Peyer's patch (tissue), 4 donors: ENCODE data around the gene PRKCI. TPM values are rescaled to one million over a fixed set of nuclear protein-coding genes. Genes with fewer than 3 reads are reported as not detected.
A peak's percentile ranks its signal among the peaks of the same experiment; 100 is the strongest.

Experiments used
- DNase-seq, 3 donors: peaks; one replicate each; pipeline ENCODE4 v3.0.0-alpha.2; 2017 to 2019
- H3K27ac ChIP-seq, 4 donors: fragments of 200-600 bp; sonication (generic); one replicate each; pipeline ENCODE4 v1.5.1; 2016 to 2019
- H3K27me3 ChIP-seq, 2 donors: fragments of 200-600 bp; sonication (generic); one replicate each; pipeline ENCODE4 v1.5.1; 2019
- H3K36me3 ChIP-seq, 3 donors: fragments of 200-600 bp; sonication (generic); one replicate each; pipeline ENCODE4 v1.5.1; 2016 to 2019
- H3K4me1 ChIP-seq, 4 donors: fragments of 200-600 bp; sonication (generic); one replicate each; pipeline ENCODE4 v1.5.1; 2016 to 2019
- H3K4me3 ChIP-seq, 4 donors: fragments of 200-600 bp; sonication (generic); 1 replicate in 3 of 4; 2 replicates in 1 of 4; pipeline ENCODE4 v1.5.1; 2016 to 2019; ENCODE audit warnings: mild to moderate bottlenecking in 1 of 4
- H3K9me3 ChIP-seq, 4 donors: fragments of 200-600 bp; sonication (generic); one replicate each; pipeline ENCODE4 v1.5.1; 2016 to 2019; ENCODE audit warnings: mild to moderate bottlenecking in 1 of 4
- CTCF ChIP-seq, 6 experiments: fragments of 450-650 bp in 4 of 6; fragments of 200-600 bp in 2 of 6; sonication (generic) in 1 of 6; IDR thresholded peaks; one replicate each; pipeline ENCODE4 v1.5.1; 2017 to 2019; ENCODE audit warnings: antibody characterized with exemption in 6 of 6, mild to moderate bottlenecking in 3 of 6, moderate library complexity in 1 of 6
- POLR2A ChIP-seq, 2 donors: fragments of 450-650 bp; IDR thresholded peaks; one replicate each; pipeline ENCODE4 v1.5.1; 2017; ENCODE audit warnings: antibody characterized with exemption in 2 of 2, mild to moderate bottlenecking in 2 of 2, moderate library complexity in 2 of 2
- total RNA-seq, 4 donors: library from RNA; depleted of rRNA; stranded (reverse); fragments of >200 nt; gene quantifications; one replicate each; pipeline ENCODE4 v1.1.0, GENCODE V29; 2016

PRKCI gene
- total RNA-seq: 10 to 100 TPM; 22.1 to 50.3 (median 43.5) TPM

DNA sequence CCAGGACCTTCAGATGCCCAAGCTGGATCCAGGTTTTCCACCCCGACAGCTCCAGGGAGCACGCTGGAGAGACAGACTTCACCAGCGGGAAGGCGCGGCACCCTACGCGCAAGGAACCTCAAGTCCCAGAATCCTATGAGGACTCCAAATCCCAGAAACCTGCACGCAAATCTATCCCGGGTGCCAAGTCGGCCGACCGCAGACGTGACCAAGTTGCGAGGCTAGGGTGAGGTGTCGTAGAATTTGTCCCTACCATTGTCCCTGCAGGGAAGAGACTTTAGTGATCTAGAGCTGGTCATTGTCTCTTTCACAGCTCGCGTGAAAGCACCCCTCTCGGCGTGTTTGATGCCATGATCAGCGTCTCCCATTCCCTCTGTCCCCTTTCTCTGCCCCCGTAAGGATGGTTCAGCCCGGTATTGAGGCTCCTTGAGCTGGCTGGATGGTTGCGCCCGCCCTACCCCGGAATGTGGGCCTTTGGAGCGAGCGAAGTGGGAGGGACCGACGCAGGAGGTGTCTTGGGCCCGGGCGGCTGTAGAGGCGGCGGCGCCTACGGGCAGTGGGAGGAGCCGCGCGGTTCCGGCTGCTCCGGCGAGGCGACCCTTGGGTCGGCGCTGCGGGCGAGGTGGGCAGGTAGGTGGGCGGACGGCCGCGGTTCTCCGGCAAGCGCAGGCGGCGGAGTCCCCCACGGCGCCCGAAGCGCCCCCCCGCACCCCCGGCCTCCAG lies at the start of gene PRKCI:
PRKCI (plus strand) TSS at position 501 of the 723 bp plus-strand sequence. CDS start 246 bp downstream, outside the sequence.
- Histone ChIP-seq H3K27me3 (no peaks in the 10 kb centered on the region), H3K36me3 (no peaks in the 10 kb centered on the region), H3K4me3 (peak within 1 kb of the TSS; percentile 60 to 100 (median 93)), H3K4me1 (peaks cover 0 to 14% (median 0%) of the 10 kb centered on the region in 4 donors), H3K9me3 (no peaks in the 10 kb centered on the region), H3K27ac (peak within 1 kb of the TSS; percentile 76 to 93 (median 84))
- no peak for TF ChIP-seq CTCF (IDR thresholded peaks at IDR 0.05)
- TF ChIP-seq POLR2A (IDR thresholded peaks at IDR 0.05): peak; percentile 91 to 96
- peak; percentile 85 to 97 (median 95) for DNase-seq

DNA sequence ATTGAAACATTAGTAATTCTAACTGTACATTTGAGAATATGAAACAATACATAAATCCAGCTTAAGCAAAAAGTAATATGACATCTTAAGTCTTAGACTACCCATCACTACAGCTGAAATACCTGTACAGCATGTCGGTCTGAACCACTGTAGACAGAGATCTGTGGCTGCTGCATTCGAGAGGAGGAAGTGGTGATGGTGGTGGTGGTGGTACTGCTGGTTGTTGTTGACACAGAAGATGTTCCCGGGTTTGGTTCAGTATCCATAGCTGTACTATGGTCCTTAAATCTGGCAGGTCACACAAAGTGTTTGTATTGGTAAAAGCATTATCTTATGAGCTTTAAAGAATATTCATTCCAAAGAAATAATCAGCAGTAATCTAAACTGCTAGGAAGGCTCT lies 43.6 kb upstream of the PRKCI start:
- no peak overlapping the region for H3K4me3 ChIP-seq
- H3K9me3 ChIP-seq: no peaks in the 10 kb centered on the region
- peaks cover 0 to 33% (median 6%) of the 10 kb centered on the region in 4 donors for H3K4me1 ChIP-seq
- DNase-seq: peak in 2 of 3 donors; percentile 71 to 82
- peaks cover 0 to 42% (median 0%) of the 10 kb centered on the region in 3 donors for H3K36me3 ChIP-seq
- TF ChIP-seq CTCF (IDR thresholded peaks at IDR 0.05): no peak
- TF ChIP-seq POLR2A (IDR thresholded peaks at IDR 0.05): no peak
- no peaks in the 10 kb centered on the region for H3K27me3 ChIP-seq
- no peak overlapping the region for H3K27ac ChIP-seq

- H3K36me3 ChIP-seq: peaks cover 0 to 36% (median 0%) of the 10 kb centered on the region in 3 donors
- H3K4me3 ChIP-seq: peak overlapping the region in 2 of 4 donors; percentile 81 to 96
- H3K27me3 ChIP-seq: no peaks in the 10 kb centered on the region
- peaks cover 0 to 30% (median 6%) of the 10 kb centered on the region in 4 donors for H3K4me1 ChIP-seq
- TF ChIP-seq POLR2A (IDR thresholded peaks at IDR 0.05) (no peak), CTCF (IDR thresholded peaks at IDR 0.05) (no peak)
- peak overlapping the region in 2 of 4 donors; percentile 0 to 99 for H3K27ac ChIP-seq
- no peak for DNase-seq
- no peaks in the 10 kb centered on the region for H3K9me3 ChIP-seq
These were observed 42.8 kb upstream of the PRKCI start for GRCh38 chr3:170179432-170179831.

- DNase-seq: peak in 1 of 3 donors; percentile 53
- Histone ChIP-seq H3K27ac (peak overlapping the region; percentile 94 to 99 (median 96)), H3K36me3 (peaks cover 0 to 27% (median 0%) of the 10 kb centered on the region in 3 donors), H3K27me3 (no peaks in the 10 kb centered on the region), H3K9me3 (no peaks in the 10 kb centered on the region), H3K4me3 (peak overlapping the region; percentile 81 to 96 (median 86)), H3K4me1 (peaks cover 0 to 29% (median 6%) of the 10 kb centered on the region in 4 donors)
- no peak for TF ChIP-seq CTCF (IDR thresholded peaks at IDR 0.05)
- TF ChIP-seq POLR2A (IDR thresholded peaks at IDR 0.05): peak in 1 of 2 donors; percentile 3
These were observed 41.9 kb upstream of the PRKCI start for GRCh38 chr3:170180079-170180907.
